Tibial artery (tissue), 4 donors: Measurements from ENCODE around the gene BMPR2.
"Not testable (repeated sequence)": the region's sequence is repeated elsewhere in the genome, so short reads cannot be mapped to it uniquely, and the experiment has no call there.

Source experiments
- DNase-seq, 2 donors: peaks; one replicate each; pipeline ENCODE4 v3.0.0-alpha.2; 2019
- H3K27ac ChIP-seq, 2 donors: fragments of 200-600 bp; sonication (generic) in 1 of 2; 1 replicate in 1 of 2; 2 replicates in 1 of 2; pipeline ENCODE4 v1.5.1; 2018 to 2019; ENCODE audit warnings: mild to moderate bottlenecking in 1 of 2
- H3K27me3 ChIP-seq, 2 donors: fragments of 200-600 bp; sonication (generic) in 1 of 2; one replicate each; pipeline versions ENCODE4 v1.5.1 to v1.6.0; 2016 to 2019
- H3K36me3 ChIP-seq, 3 donors: fragments of 200-600 bp; sonication (generic) in 2 of 3; one replicate each; pipeline ENCODE4 v1.5.1; 2016 to 2019; ENCODE audit warnings: mild to moderate bottlenecking in 2 of 3
- H3K4me1 ChIP-seq, 4 donors: fragments of 200-600 bp; sonication (generic) in 2 of 4; 1 replicate in 3 of 4; 2 replicates in 1 of 4; pipeline ENCODE4 v1.5.1; 2016 to 2019
- H3K4me3 ChIP-seq, 2 donors: fragments of 200-600 bp; sonication (generic) in 1 of 2; 1 replicate in 1 of 2; 2 replicates in 1 of 2; pipeline ENCODE4 v1.5.1; 2018 to 2019; ENCODE audit warnings: mild to moderate bottlenecking in 2 of 2
- H3K9me3 ChIP-seq, 3 donors: fragments of 200-600 bp; sonication (generic) in 1 of 3; one replicate each; pipeline ENCODE4 v1.5.1; 2016 to 2019
- CTCF ChIP-seq, 2 experiments: fragments of 200-600 bp in 1 of 2; fragments of 450-650 bp in 1 of 2; IDR thresholded peaks; one replicate each; pipeline ENCODE4 v1.5.1; 2017 to 2019; ENCODE audit warnings: antibody characterized with exemption in 2 of 2, mild to moderate bottlenecking in 1 of 2, moderate library complexity in 1 of 2
- intact Hi-C: fragments of 100-400 bp; cut with DNase I; formaldehyde crosslinking; loops from one replicate; pipeline ENCODE4 v1.15.0; 2023; ENCODE audit warnings: low total_unique reads

Gene BMPR2

GRCh38 chr2:202566286-202566685 lies 190.2 kb downstream of the BMPR2 start:
- Histone ChIP-seq H3K9me3 (no peaks in the 10 kb centered on the region), H3K4me3 (no peak overlapping the region), H3K4me1 (no peaks in the 10 kb centered on the region), H3K27me3 (no peaks in the 10 kb centered on the region), H3K27ac (no peak overlapping the region), H3K36me3 (peaks cover 0 to 13% (median 5%) of the 10 kb centered on the region in 3 donors)
- intact Hi-C loops = no loop called here
- TF ChIP-seq CTCF (IDR thresholded peaks at IDR 0.05) = no peak
- no peak for DNase-seq

- Histone ChIP-seq H3K27me3 (no peaks in the 10 kb centered on the region), H3K4me3 (no peak overlapping the region), H3K4me1 (no peaks in the 10 kb centered on the region), H3K27ac (no peak overlapping the region), H3K9me3 (no peaks in the 10 kb centered on the region), H3K36me3 (no peaks in the 10 kb centered on the region)
- TF ChIP-seq CTCF (IDR thresholded peaks at IDR 0.05) = no peak
- intact Hi-C loops = no loop called here
- no peak for DNase-seq
Measured at GRCh38 chr2:202574541-202574940, 198.4 kb downstream of the BMPR2 start.

- H3K9me3 ChIP-seq, intact Hi-C loops, H3K27ac ChIP-seq, DNase-seq, H3K27me3 ChIP-seq, H3K4me1 ChIP-seq, H3K36me3 ChIP-seq, H3K4me3 ChIP-seq: not testable (repeated sequence)
Measured at GRCh38 chr2:202575194-202575593, 199.1 kb downstream of the BMPR2 start.

- Histone ChIP-seq H3K9me3 (no peaks in the 10 kb centered on the region), H3K27me3 (no peaks in the 10 kb centered on the region), H3K36me3 (no peaks in the 10 kb centered on the region), H3K27ac (no peak overlapping the region), H3K4me1 (no peaks in the 10 kb centered on the region), H3K4me3 (no peak overlapping the region)
- no peak for TF ChIP-seq CTCF (IDR thresholded peaks at IDR 0.05)
- no peak for DNase-seq
- intact Hi-C loops = no loop called here
Measured at GRCh38 chr2:202577250-202578183, 201.4 kb downstream of the BMPR2 start.

GRCh38 chr2:202582846-202583245 lies 206.7 kb downstream of the BMPR2 start:
- DNase-seq, H3K9me3 ChIP-seq, H3K36me3 ChIP-seq, H3K4me3 ChIP-seq, intact Hi-C loops, H3K27ac ChIP-seq, H3K27me3 ChIP-seq, H3K4me1 ChIP-seq: not testable (repeated sequence)

GRCh38 chr2:202583709-202584219 lies 207.6 kb downstream of the BMPR2 start:
- H3K9me3 ChIP-seq = peaks cover 0 to 5% (median 0%) of the 10 kb centered on the region in 3 donors
- intact Hi-C loops = no loop called here
- no peak for DNase-seq
- no peak overlapping the region for H3K4me3 ChIP-seq
- peaks cover 0 to 5% (median 4%) of the 10 kb centered on the region in 4 donors for H3K4me1 ChIP-seq
- H3K36me3 ChIP-seq = no peaks in the 10 kb centered on the region
- H3K27ac ChIP-seq = no peak overlapping the region
- TF ChIP-seq CTCF (IDR thresholded peaks at IDR 0.05) = no peak
- no peaks in the 10 kb centered on the region for H3K27me3 ChIP-seq
